ENCODE measurements around the gene FIG4. TPM values are rescaled to one million over a fixed set of nuclear protein-coding genes. Genes with fewer than 3 reads are reported as not detected.

FIG4 gene
- total RNA-seq, 2 donors from 2014 or later = 20.8 to 22.6 TPM

GRCh38 chr6:109762166-109762565 lies 71.1 kb downstream of the FIG4 start:
- Mint-ChIP-seq H3K9me3 (peaks cover 16% of the 10 kb centered on the region), H3K4me3 (no peak overlapping the region), H3K27me3 (ENCODE audit: insufficient read depth) (no peaks in the 10 kb centered on the region), H3K27ac (no peak overlapping the region), H3K4me1 (no peaks in the 10 kb centered on the region), H3K36me3 (ENCODE audit: low read depth) (peaks cover 31% of the 10 kb centered on the region)
- H3K36me3 ChIP-seq (ENCODE audit: control insufficient read depth, insufficient read depth, low read length) = no peaks in the 10 kb centered on the region
- no peak overlapping the region for H3K4me3 ChIP-seq (ENCODE audit: low read length)
- DNase-seq = no peak
- H3K9ac ChIP-seq (ENCODE audit: extremely low read depth, low read length, poor library complexity, severe bottlenecking) = no peak overlapping the region
- no peak for TF ChIP-seq CTCF (conservative IDR thresholded peaks at IDR 0.05)
- 100% methylated on average over 2 of the region's 2 CpGs; no CpG with 5 or more reads in 1 of the 2 experiments for WGBS, 2 experiments (ENCODE audit: insufficient coverage in 1 of 2, insufficient read length in 1 of 2)
- H3K9me3 ChIP-seq (ENCODE audit: control insufficient read depth, low read length) = no peaks in the 10 kb centered on the region
- no peaks in the 10 kb centered on the region for H3K4me1 ChIP-seq (ENCODE audit: control insufficient read depth, insufficient read depth, low read length)
- no peaks in the 10 kb centered on the region for H3K27me3 ChIP-seq (ENCODE audit: control insufficient read depth, insufficient read depth, low read length, poor library complexity, severe bottlenecking)
- H3K27ac ChIP-seq (ENCODE audit: low read depth, low read length) = no peak overlapping the region

- DNase-seq = no peak
- no peak overlapping the region for H3K4me3 Mint-ChIP-seq
- Histone ChIP-seq H3K4me3 (ENCODE audit: low read length) (no peak overlapping the region), H3K27ac (ENCODE audit: low read depth, low read length) (no peak overlapping the region), H3K9ac (ENCODE audit: extremely low read depth, low read length, poor library complexity, severe bottlenecking) (no peak overlapping the region), H3K9me3 (ENCODE audit: control insufficient read depth, low read length) (no peaks in the 10 kb centered on the region), H3K36me3 (ENCODE audit: control insufficient read depth, insufficient read depth, low read length) (peaks cover 2% of the 10 kb centered on the region), H3K27me3 (ENCODE audit: control insufficient read depth, insufficient read depth, low read length, poor library complexity, severe bottlenecking) (no peaks in the 10 kb centered on the region), H3K4me1 (ENCODE audit: control insufficient read depth, insufficient read depth, low read length) (no peaks in the 10 kb centered on the region)
- peaks cover 1% of the 10 kb centered on the region for H3K27me3 Mint-ChIP-seq (ENCODE audit: insufficient read depth)
- H3K27ac Mint-ChIP-seq = no peak overlapping the region
- WGBS, 2 experiments (ENCODE audit: insufficient coverage in 1 of 2, insufficient read length in 1 of 2) = 97 to 100% methylated on average over 1 of the region's 1 CpG
- TF ChIP-seq CTCF (conservative IDR thresholded peaks at IDR 0.05) = no peak
- H3K4me1 Mint-ChIP-seq = no peaks in the 10 kb centered on the region
- H3K9me3 Mint-ChIP-seq = peaks cover 16% of the 10 kb centered on the region
- H3K36me3 Mint-ChIP-seq (ENCODE audit: low read depth) = peaks cover 31% of the 10 kb centered on the region
Observed at GRCh38 chr6:109762769-109763441, 71.8 kb downstream of the FIG4 start.

GRCh38 chr6:109766167-109766566 lies 75.1 kb downstream of the FIG4 start:
- H3K4me1 ChIP-seq (ENCODE audit: control insufficient read depth, insufficient read depth, low read length) = peaks cover 8% of the 10 kb centered on the region
- 95 to 100% methylated on average over 2 to 3 of the region's 3 CpGs for WGBS, 2 experiments (ENCODE audit: insufficient coverage in 1 of 2, insufficient read length in 1 of 2)
- Mint-ChIP-seq H3K27ac (no peak overlapping the region), H3K36me3 (ENCODE audit: low read depth) (peaks cover 27% of the 10 kb centered on the region), H3K4me3 (no peak overlapping the region), H3K4me1 (peaks cover 14% of the 10 kb centered on the region), H3K9me3 (no peaks in the 10 kb centered on the region), H3K27me3 (ENCODE audit: insufficient read depth) (peaks cover 3% of the 10 kb centered on the region)
- no peak for TF ChIP-seq CTCF (conservative IDR thresholded peaks at IDR 0.05)
- H3K27ac ChIP-seq (ENCODE audit: low read depth, low read length) = no peak overlapping the region
- no peaks in the 10 kb centered on the region for H3K27me3 ChIP-seq (ENCODE audit: control insufficient read depth, insufficient read depth, low read length, poor library complexity, severe bottlenecking)
- H3K9me3 ChIP-seq (ENCODE audit: control insufficient read depth, low read length) = no peaks in the 10 kb centered on the region
- DNase-seq = no peak
- H3K36me3 ChIP-seq (ENCODE audit: control insufficient read depth, insufficient read depth, low read length) = peaks cover 3% of the 10 kb centered on the region
- no peak overlapping the region for H3K9ac ChIP-seq (ENCODE audit: extremely low read depth, low read length, poor library complexity, severe bottlenecking)
- H3K4me3 ChIP-seq (ENCODE audit: low read length) = no peak overlapping the region

Measured in endodermal cell (in vitro differentiated cells).